Measurements from ENCODE around the gene FEM1B.

- TF ChIP-seq ZNF169 (tag by site-specific recombination; IDR thresholded peaks at IDR 0.05), result no peak
- TF ChIP-seq ZNF398 (tag by site-specific recombination; IDR thresholded peaks at IDR 0.05), result no peak
- no peak for TF ChIP-seq SP2 (tag by site-specific recombination; IDR thresholded peaks at IDR 0.05)
These were observed 4.7 kb upstream of the FEM1B start for GRCh38 chr15:68272721-68273271.
